ENCODE measurements around the gene ANKRD11.
A peak's percentile ranks its signal among the peaks of the same experiment; 100 is the strongest.

The ANKRD11 gene

GRCh38 chr16:89374393-89374960 is 115.9 kb downstream of the ANKRD11 start:
- H3K36me3 ChIP-seq (ENCODE audit: control insufficient read depth, low read length) = peaks cover 16% of the 10 kb centered on the region; the same call in 1 of the 2 replicates
- H3K9me3 ChIP-seq (ENCODE audit: control insufficient read depth, insufficient read depth, low read length) = 0 out of 2 replicates have a peak, but pooled peaks cover 4% of the 10 kb centered on the region
- TF ChIP-seq, protein P1, sequence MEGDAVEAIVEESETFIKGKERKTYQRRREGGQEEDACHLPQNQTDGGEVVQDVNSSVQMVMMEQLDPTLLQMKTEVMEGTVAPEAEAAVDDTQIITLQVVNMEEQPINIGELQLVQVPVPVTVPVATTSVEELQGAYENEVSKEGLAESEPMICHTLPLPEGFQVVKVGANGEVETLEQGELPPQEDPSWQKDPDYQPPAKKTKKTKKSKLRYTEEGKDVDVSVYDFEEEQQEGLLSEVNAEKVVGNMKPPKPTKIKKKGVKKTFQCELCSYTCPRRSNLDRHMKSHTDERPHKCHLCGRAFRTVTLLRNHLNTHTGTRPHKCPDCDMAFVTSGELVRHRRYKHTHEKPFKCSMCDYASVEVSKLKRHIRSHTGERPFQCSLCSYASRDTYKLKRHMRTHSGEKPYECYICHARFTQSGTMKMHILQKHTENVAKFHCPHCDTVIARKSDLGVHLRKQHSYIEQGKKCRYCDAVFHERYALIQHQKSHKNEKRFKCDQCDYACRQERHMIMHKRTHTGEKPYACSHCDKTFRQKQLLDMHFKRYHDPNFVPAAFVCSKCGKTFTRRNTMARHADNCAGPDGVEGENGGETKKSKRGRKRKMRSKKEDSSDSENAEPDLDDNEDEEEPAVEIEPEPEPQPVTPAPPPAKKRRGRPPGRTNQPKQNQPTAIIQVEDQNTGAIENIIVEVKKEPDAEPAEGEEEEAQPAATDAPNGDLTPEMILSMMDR (IDR thresholded peaks at IDR 0.05; ENCODE audit: low read depth, low read length, poor library complexity, severe bottlenecking) = no peak
- no peak for TF ChIP-seq EZH2phosphoT487 (IDR thresholded peaks at IDR 0.05; ENCODE audit: borderline replicate concordance, low read length)
- peaks cover 37% of the 10 kb centered on the region for H3K4me1 ChIP-seq (ENCODE audit: control insufficient read depth, low read length)
- peak overlapping the region; percentile 60 for H3K4me2 ChIP-seq (ENCODE audit: low read length)
- H3K27me3 ChIP-seq (ENCODE audit: control insufficient read depth, low read length) = no peaks in the 10 kb centered on the region
- peaks cover 80% of the 10 kb centered on the region for H4K20me1 ChIP-seq (ENCODE audit: control insufficient read depth, insufficient read depth, low read depth, low read length)
- H3F3A ChIP-seq (ENCODE audit: control insufficient read depth, insufficient read depth) = peaks cover 9% of the 10 kb centered on the region; the same call in 1 of the 2 replicates
- peaks cover 100% of the 10 kb centered on the region for H3K79me2 ChIP-seq (ENCODE audit: control insufficient read depth, low read length)
- H3K9me2 ChIP-seq (replicated peaks; ENCODE audit: control insufficient read depth, low read length) = no peaks in the 10 kb centered on the region
- no peak overlapping the region for H3K27ac ChIP-seq (ENCODE audit: low read depth, low read length)
- H3K4me3 ChIP-seq (ENCODE audit: low read length) = 0 out of 2 replicates have a peak overlapping the region, but pooled peaks have one; percentile 11

DNA sequence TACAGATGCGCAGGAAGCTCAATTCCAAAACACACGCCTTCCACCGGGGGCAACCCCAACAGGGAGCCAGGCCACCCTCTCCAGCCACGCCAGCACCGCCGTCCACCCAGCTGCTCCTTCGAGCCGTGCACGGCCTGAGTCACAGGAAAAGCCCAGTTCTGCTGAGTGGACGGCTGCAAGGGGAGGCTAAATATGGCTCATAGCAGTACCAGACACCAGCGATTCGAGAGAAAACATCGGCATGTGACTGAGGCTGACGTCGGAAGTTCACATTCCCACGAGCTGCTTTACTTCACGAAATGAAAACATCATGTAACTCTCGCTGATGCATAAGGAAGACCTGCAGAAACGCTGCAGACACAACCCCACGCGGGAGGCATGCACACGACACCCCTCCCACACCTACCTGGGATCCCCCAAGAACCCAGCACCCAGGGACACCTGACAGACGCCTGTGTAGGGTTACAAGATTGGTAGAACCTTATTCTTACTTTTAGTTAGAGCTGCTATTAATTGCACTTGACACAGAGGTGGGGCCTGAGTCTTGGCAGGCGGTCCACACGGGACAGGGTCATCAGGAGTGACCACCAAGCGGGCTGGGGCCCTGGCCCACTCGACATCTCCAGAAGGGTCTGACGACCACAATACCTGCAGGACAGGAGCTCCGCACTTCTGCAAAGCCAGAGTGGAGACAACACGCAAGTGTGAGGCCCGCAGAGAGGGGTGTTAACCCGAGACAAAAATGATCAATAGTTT is 116.8 kb downstream of the ANKRD11 start:
- peaks cover 37% of the 10 kb centered on the region for H3K4me1 ChIP-seq (ENCODE audit: control insufficient read depth, low read length)

GRCh38 chr16:89371968-89372634 is 118.3 kb downstream of the ANKRD11 start:
- H3K9me2 ChIP-seq (replicated peaks; ENCODE audit: control insufficient read depth, low read length) = no peaks in the 10 kb centered on the region
- peaks cover 36% of the 10 kb centered on the region for H3K4me1 ChIP-seq (ENCODE audit: control insufficient read depth, low read length)
- H3K4me3 ChIP-seq (ENCODE audit: low read length) = no peak overlapping the region
- H3K36me3 ChIP-seq (ENCODE audit: control insufficient read depth, low read length) = peaks cover 16% of the 10 kb centered on the region; the same call in 1 of the 2 replicates
- H3K27me3 ChIP-seq (ENCODE audit: control insufficient read depth, low read length) = no peaks in the 10 kb centered on the region
- no peak overlapping the region for H3K27ac ChIP-seq (ENCODE audit: low read depth, low read length)
- H3F3A ChIP-seq (ENCODE audit: control insufficient read depth, insufficient read depth) = peaks cover 9% of the 10 kb centered on the region; the same call in 1 of the 2 replicates
- no peak for TF ChIP-seq EZH2phosphoT487 (IDR thresholded peaks at IDR 0.05; ENCODE audit: borderline replicate concordance, low read length)
- TF ChIP-seq, protein P1 (IDR thresholded peaks at IDR 0.05; ENCODE audit: low read depth, low read length, poor library complexity, severe bottlenecking) = no peak
- no peak overlapping the region for H3K4me2 ChIP-seq (ENCODE audit: low read length)
- H3K9me3 ChIP-seq (ENCODE audit: control insufficient read depth, insufficient read depth, low read length) = 0 out of 2 replicates have a peak, but pooled peaks cover 4% of the 10 kb centered on the region
- H4K20me1 ChIP-seq (ENCODE audit: control insufficient read depth, insufficient read depth, low read depth, low read length) = peaks cover 72% of the 10 kb centered on the region
- peaks cover 100% of the 10 kb centered on the region for H3K79me2 ChIP-seq (ENCODE audit: control insufficient read depth, low read length)

More for the DNA sequence above, 116.8 kb downstream of the ANKRD11 start:
- Histone ChIP-seq H3K4me3 (ENCODE audit: low read length) (no peak overlapping the region), H3K27me3 (ENCODE audit: control insufficient read depth, low read length) (no peaks in the 10 kb centered on the region), H4K20me1 (ENCODE audit: control insufficient read depth, insufficient read depth, low read depth, low read length) (peaks cover 82% of the 10 kb centered on the region), H3K9me3 (ENCODE audit: control insufficient read depth, insufficient read depth, low read length) (0 out of 2 replicates have a peak, but pooled peaks cover 4% of the 10 kb centered on the region), H3K9me2 (replicated peaks; ENCODE audit: control insufficient read depth, low read length) (no peaks in the 10 kb centered on the region), H3K36me3 (ENCODE audit: control insufficient read depth, low read length) (peaks cover 16% of the 10 kb centered on the region; the same call in 1 of the 2 replicates), H3K4me2 (ENCODE audit: low read length) (no peak overlapping the region), H3K27ac (ENCODE audit: low read depth, low read length) (no peak overlapping the region), H3F3A (ENCODE audit: control insufficient read depth, insufficient read depth) (peaks cover 9% of the 10 kb centered on the region; the same call in 1 of the 2 replicates), H3K79me2 (ENCODE audit: control insufficient read depth, low read length) (peaks cover 100% of the 10 kb centered on the region)
- TF ChIP-seq, protein P1 (IDR thresholded peaks at IDR 0.05; ENCODE audit: low read depth, low read length, poor library complexity, severe bottlenecking) = no peak
- no peak for TF ChIP-seq EZH2phosphoT487 (IDR thresholded peaks at IDR 0.05; ENCODE audit: borderline replicate concordance, low read length)

Data from DOHH2 (cell line).